Activated T-cell treated with anti-CD3 and anti-CD28 coated beads, Interleukin-2, amount 50 U/mL, for 72 hours (primary cell): Measurements from ENCODE around the gene C5orf34. TPM values are rescaled to one million over a fixed set of nuclear protein-coding genes. Genes with fewer than 3 reads are reported as not detected.
"Not testable (repeated sequence)": the region's sequence is repeated elsewhere in the genome, so short reads cannot be mapped to it uniquely, and the experiment has no call there.

Experiments used
- ATAC-seq, 2 donors: fragments of 150-1000 bp; cut with Tn5 transposase; replicated peaks in 1 of 2; 2 replicates each; pipeline ENCODE4 v1.10.0; 2021; ENCODE audit warnings: moderate library complexity in 2 of 2, mild to moderate bottlenecking in 1 of 2
- DNase-seq, 2 donors: peaks; one replicate each; pipeline ENCODE4 v3.0.0; 2021 to 2022; ENCODE audit warnings: mixed read lengths in 1 of 2
- H3K27ac Mint-ChIP-seq: one replicate; pipeline ENCODE4 v1.8.0; 2022; ENCODE audit warnings: mild to moderate bottlenecking, moderate library complexity, mixed read lengths
- H3K27me3 Mint-ChIP-seq: one replicate; pipeline ENCODE4 v1.8.0; 2022; ENCODE audit warnings: low read depth, mixed read lengths
- H3K36me3 Mint-ChIP-seq, 2 donors: one replicate each; pipeline ENCODE4 v1.8.0; 2022; ENCODE audit warnings: mixed read lengths in 2 of 2, mild to moderate bottlenecking in 1 of 2; ENCODE audit not compliant: insufficient read depth in 2 of 2
- H3K4me1 Mint-ChIP-seq: one replicate; pipeline ENCODE4 v1.8.0; 2022; ENCODE audit warnings: low read depth, mixed read lengths
- H3K4me3 Mint-ChIP-seq, 2 donors: one replicate each; pipeline ENCODE4 v1.8.0; 2022; ENCODE audit warnings: mild to moderate bottlenecking in 2 of 2, mixed read lengths in 2 of 2, moderate library complexity in 2 of 2
- H3K9me3 Mint-ChIP-seq, 2 donors: one replicate each; pipeline ENCODE4 v1.8.0; 2022; ENCODE audit warnings: mixed read lengths in 2 of 2
- total RNA-seq, 2 donors: library from RNA; stranded (reverse); gene quantifications; one replicate each; pipeline ENCODE4 v1.2.3, GENCODE V29; 2022

C5orf34 gene
- total RNA-seq, 2 donors from 2014 or later: 21.0 to 21.7 TPM

DNA sequence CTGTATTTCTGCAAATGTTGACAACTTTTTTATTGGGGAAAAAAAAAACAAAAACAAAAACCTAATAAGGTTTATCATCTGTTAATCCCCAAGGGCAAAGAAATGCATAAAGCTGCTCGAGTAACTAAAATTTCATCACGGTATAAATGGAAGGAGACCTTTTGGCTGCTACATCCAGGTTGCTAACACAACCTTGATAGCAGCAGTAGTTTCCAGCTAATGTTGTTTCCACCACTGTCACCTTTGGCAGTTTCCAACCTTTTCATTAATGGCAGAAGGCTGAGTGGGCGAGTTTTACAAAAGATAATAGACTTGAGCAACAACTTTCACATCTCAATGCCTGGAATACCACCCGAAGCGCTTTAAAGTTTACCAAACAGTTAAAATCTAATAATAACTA, 33.4 kb upstream of the C5orf34 start:
- H3K27ac Mint-ChIP-seq: no peak overlapping the region

DNA sequence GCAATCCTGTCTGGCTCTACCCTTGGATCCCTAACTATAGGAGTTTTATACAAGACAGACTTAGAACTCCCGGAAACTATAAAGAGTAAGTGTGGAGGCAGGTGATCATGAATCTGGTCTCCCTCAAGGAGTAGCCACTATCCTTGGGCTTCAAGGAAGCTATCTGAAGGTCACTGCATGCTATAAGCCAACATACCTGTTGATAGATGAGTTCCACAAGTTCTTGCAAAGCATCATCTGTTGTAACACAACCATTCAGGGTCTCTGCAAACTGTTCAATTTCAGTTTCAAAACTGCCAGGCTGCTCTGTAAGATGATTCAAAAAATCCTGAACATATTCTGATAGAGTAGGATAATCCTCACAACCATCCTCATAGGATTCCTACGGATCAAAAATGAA, 32.6 kb upstream of the C5orf34 start:
- Mint-ChIP-seq H3K4me1 (no peaks in the 10 kb centered on the region), H3K9me3 (no peaks in the 10 kb centered on the region), H3K27ac (no peak overlapping the region), H3K4me3 (no peak overlapping the region), H3K27me3 (no peaks in the 10 kb centered on the region), H3K36me3 (peaks cover 10 to 29% of the 10 kb centered on the region in 2 donors)
- no peak for ATAC-seq
- DNase-seq: no peak

More for the DNA sequence above, 33.4 kb upstream of the C5orf34 start:
- Mint-ChIP-seq H3K4me1 (no peaks in the 10 kb centered on the region), H3K27me3 (no peaks in the 10 kb centered on the region), H3K36me3 (peaks cover 10 to 29% of the 10 kb centered on the region in 2 donors), H3K4me3 (no peak overlapping the region), H3K9me3 (no peaks in the 10 kb centered on the region)
- ATAC-seq (no peak), DNase-seq (no peak)

DNA sequence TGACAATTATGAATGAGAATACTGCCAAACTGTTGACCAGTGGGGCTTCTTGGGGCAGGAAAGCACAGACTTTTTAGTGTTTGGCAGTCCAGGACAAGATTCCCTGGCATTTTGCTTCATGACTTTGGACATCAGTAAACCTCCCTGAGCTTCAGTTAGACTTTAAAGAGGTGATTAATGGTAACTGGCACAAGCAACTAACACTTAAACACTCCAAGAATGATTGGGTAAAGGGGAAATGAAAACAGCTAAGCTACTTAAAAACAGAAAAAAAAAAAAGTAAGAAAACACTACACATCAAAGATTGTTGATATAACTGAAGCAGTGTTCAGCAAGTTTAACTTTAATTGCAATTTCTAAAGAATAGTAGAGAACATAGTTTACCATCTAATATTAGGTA, 28.5 kb upstream of the C5orf34 start:
- Mint-ChIP-seq H3K27ac (peak overlapping the region; percentile 82), H3K9me3 (no peaks in the 10 kb centered on the region), H3K36me3 (peaks cover 6 to 25% of the 10 kb centered on the region in 2 donors), H3K4me1 (no peaks in the 10 kb centered on the region), H3K4me3 (no peak overlapping the region), H3K27me3 (no peaks in the 10 kb centered on the region)
- ATAC-seq (no peak), DNase-seq (no peak)

DNA sequence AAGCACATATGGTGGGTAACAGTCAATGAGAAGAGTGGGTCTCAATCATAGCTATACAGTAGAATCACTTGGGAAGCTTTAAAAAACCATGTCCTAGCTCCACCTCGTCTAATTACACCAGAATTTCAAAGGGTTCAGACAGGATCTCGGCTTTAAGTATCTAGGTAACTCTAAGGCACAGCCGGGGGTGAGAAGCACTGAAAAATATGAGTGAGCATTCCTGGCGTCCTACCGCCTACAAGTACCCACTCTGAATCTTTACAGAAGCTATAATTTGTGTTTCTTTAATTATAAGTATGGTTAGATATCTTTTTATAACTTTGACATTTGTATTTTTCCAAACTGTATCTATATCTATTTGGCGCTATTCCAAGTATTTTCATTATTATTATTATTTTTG, 25.8 kb upstream of the C5orf34 start:
- no peaks in the 10 kb centered on the region for H3K4me1 Mint-ChIP-seq
- no peaks in the 10 kb centered on the region for H3K27me3 Mint-ChIP-seq
- H3K9me3 Mint-ChIP-seq: no peaks in the 10 kb centered on the region
- peaks cover 6 to 24% of the 10 kb centered on the region in 2 donors for H3K36me3 Mint-ChIP-seq
- H3K4me3 Mint-ChIP-seq: no peak overlapping the region
- ATAC-seq (no peak), DNase-seq (no peak)
- H3K27ac Mint-ChIP-seq: no peak overlapping the region

DNA sequence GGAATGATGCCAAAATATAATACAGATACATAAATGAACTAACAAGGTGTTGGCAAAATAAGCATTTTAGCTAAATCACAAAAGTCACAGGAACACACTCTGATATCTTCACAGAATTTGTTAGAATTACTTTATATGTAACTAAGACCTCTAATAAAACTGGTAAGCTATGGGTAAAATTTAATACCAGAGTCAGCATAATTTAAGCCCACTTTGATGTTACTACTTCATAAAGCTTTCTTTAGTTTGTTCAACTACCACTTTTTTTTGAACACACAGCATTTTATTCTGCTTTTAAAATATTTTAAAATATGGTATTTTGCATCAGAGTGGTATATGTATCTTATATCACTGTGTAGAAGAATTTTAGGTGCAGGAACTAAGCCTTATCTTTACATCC, 22.0 kb upstream of the C5orf34 start:
- Mint-ChIP-seq H3K9me3 (no peaks in the 10 kb centered on the region), H3K27ac (no peak overlapping the region), H3K27me3 (no peaks in the 10 kb centered on the region), H3K4me3 (no peak overlapping the region), H3K36me3 (peaks cover 6 to 26% of the 10 kb centered on the region in 2 donors), H3K4me1 (peaks cover 14% of the 10 kb centered on the region)
- DNase-seq (no peak), ATAC-seq (no peak)

DNA sequence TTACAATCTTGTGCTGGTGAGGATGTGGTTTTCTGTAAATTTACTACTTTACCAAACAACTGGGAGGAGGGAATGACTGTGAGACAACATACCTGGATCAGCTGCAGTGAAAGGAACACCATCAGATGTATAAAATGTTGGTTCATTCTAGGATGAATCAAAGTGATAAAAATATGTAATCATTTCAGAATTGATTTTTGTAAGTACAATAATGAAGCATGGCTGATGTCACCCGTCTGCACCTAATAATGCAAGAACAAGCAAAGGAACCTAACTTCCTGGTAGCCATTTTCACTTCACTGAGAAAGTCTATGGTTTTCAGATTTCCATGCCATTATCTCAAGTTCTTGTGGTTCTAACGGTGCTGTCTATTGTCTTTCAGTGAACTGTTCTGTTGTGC, 18.7 kb upstream of the C5orf34 start:
- Mint-ChIP-seq H3K4me1 (peaks cover 14% of the 10 kb centered on the region), H3K9me3 (no peaks in the 10 kb centered on the region), H3K4me3 (no peak overlapping the region), H3K27me3 (no peaks in the 10 kb centered on the region), H3K27ac (peak overlapping the region; percentile 74), H3K36me3 (peaks cover 6 to 32% of the 10 kb centered on the region in 2 donors)
- DNase-seq: peak in 1 of 2 donors; percentile 14
- peak; percentile 69 to 92 for ATAC-seq

DNA sequence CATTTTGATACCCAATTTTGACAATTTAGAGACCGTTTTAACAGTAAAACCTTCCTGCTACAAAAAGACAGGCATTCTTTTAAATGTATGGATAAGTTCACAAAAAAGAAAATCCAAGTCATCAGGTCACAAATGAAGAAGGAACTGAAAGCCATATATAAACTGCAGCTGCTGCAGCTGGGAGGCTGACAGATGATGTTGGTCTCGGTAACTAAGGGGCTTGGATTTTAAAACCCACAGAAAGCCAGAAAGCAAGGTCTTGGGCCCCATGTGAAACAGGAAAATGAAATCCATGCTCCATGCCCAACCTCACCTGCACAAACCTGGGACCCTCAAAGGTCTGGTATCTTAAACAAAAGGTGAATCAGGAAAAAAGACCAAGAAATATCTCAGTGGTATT, 15.7 kb upstream of the C5orf34 start:
- Mint-ChIP-seq H3K27ac (no peak overlapping the region), H3K4me1 (peaks cover 14% of the 10 kb centered on the region), H3K4me3 (no peak overlapping the region), H3K27me3 (no peaks in the 10 kb centered on the region), H3K36me3 (peaks cover 6 to 30% of the 10 kb centered on the region in 2 donors), H3K9me3 (no peaks in the 10 kb centered on the region)
- ATAC-seq (no peak), DNase-seq (no peak)

DNA sequence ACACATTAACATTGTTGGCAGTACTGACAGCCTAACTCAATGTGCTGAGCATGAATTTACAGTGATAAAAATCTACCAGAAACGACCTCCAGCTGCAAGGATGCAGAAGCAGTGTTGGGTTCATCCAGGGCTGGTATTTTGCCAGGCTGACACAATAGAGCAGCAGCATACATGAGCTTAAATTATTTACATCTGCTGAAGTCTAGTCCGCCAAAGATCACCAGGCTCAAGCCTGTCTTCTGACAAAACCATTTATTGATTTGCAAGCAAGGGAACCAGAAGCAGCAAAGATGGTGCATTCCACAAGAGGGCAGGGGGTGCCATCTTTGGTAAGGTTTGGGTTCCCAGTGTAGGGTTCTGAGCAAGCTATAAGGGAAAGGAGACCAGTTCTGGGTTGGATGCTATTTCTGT, 8.7 kb upstream of the C5orf34 start:
- Mint-ChIP-seq H3K36me3 (peaks cover 3 to 16% of the 10 kb centered on the region in 2 donors), H3K27me3 (no peaks in the 10 kb centered on the region), H3K4me3 (no peak overlapping the region), H3K27ac (no peak overlapping the region), H3K9me3 (no peaks in the 10 kb centered on the region), H3K4me1 (no peaks in the 10 kb centered on the region)
- DNase-seq (no peak), ATAC-seq (no peak)

DNA sequence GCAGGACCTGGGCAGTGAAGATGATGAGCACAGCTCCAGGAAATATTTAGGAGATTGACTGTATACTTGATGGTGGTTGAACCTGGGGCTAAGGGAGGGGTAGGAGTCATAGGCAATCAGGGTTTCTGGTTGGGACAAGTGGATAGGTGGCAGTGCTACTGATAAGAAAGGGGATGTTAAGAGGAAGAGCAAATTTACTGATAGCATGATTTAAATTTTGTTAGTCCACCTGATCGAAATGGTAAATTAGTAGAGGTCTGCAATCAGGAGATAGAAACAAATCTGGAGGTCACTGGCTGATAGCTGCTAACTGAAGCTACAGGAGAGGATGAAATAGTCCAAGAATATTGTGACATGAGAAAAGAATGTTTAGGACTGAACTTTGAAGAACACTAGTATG, 5.7 kb upstream of the C5orf34 start:
- Mint-ChIP-seq H3K4me1 (no peaks in the 10 kb centered on the region), H3K27ac (no peak overlapping the region)

DNA sequence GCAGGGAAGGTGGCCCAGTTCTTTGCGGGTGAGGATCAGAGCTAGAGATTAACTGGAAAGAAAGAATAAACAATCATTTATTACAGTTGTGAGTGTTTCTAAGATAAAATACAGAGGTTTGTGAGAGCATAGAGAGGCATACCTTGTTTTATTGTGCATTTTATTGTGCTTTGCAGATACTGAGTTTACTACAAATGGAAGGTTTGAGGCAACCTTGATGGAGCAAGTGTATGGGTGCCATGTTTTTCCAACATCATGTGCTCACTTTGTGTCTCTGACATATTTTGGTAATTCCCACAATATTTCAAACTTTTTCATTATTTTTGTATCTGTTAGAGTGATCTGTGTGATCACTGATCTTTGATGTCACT, 715 bp upstream of the C5orf34 start:
- peak overlapping the region; percentile 89 to 90 for H3K4me3 Mint-ChIP-seq
- no peaks in the 10 kb centered on the region for H3K9me3 Mint-ChIP-seq
- H3K27me3 Mint-ChIP-seq: no peaks in the 10 kb centered on the region
- H3K4me1 Mint-ChIP-seq: peaks cover 25% of the 10 kb centered on the region
- ATAC-seq: no peak
- H3K36me3 Mint-ChIP-seq: peaks cover 13 to 14% of the 10 kb centered on the region in 2 donors
- peak overlapping the region; percentile 96 for H3K27ac Mint-ChIP-seq
- no peak for DNase-seq

More for the DNA sequence above, 5.7 kb upstream of the C5orf34 start:
- Mint-ChIP-seq H3K9me3 (no peaks in the 10 kb centered on the region), H3K36me3 (peaks cover 3 to 12% of the 10 kb centered on the region in 2 donors), H3K27me3 (no peaks in the 10 kb centered on the region), H3K4me3 (no peak overlapping the region)
- ATAC-seq (no peak), DNase-seq (no peak)

DNA sequence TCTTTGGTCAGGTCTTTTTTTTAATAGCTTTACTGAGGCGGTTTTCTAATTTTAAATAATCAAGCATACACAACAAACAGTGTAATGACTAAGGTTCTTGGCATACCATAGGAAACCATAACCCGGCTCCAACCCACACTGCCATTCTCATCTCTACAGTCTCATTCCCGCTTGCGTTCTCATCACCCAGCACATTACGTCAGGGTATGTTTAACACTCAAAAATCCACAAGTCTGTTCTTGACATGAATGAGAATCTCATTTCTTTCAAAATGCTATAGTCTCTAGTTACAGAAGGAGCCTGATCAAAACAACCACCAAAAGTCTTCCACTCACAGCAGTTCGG, 505 bp downstream of the C5orf34 start:
- peaks cover 25% of the 10 kb centered on the region for H3K4me1 Mint-ChIP-seq
- ATAC-seq (peak; percentile 80 to 81), DNase-seq (peak; percentile 58 to 66)

DNA sequence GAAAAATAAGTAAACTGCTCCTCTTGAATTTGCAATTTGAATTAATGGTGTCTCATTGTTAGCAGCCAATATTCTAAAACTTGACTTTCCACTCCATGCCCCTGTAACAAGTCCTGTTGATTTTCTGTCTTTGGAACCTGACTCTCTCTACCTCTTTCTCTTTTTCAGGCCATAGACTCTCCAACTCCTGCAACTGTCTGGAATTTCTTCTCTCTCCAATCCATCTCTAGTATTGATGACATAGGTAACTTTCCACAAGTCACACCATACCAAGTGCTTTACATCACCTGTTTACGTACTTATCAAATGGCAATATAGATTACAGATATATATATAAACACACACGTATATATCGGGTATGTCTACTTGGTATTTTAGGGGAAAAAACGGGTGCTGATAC, 923 bp downstream of the C5orf34 start:
- Mint-ChIP-seq H3K4me3 (peak overlapping the region; percentile 89 to 90), H3K36me3 (peaks cover 13 to 15% of the 10 kb centered on the region in 2 donors), H3K27ac (peak overlapping the region; percentile 96), H3K27me3 (no peaks in the 10 kb centered on the region), H3K9me3 (no peaks in the 10 kb centered on the region), H3K4me1 (peaks cover 25% of the 10 kb centered on the region)
- DNase-seq (no peak), ATAC-seq (no peak)

More for the DNA sequence above, 505 bp downstream of the C5orf34 start:
- no peaks in the 10 kb centered on the region for H3K9me3 Mint-ChIP-seq
- H3K4me3 Mint-ChIP-seq: peak overlapping the region; percentile 89 to 90
- no peaks in the 10 kb centered on the region for H3K27me3 Mint-ChIP-seq
- peaks cover 13 to 14% of the 10 kb centered on the region in 2 donors for H3K36me3 Mint-ChIP-seq
- peak overlapping the region; percentile 96 for H3K27ac Mint-ChIP-seq

DNA sequence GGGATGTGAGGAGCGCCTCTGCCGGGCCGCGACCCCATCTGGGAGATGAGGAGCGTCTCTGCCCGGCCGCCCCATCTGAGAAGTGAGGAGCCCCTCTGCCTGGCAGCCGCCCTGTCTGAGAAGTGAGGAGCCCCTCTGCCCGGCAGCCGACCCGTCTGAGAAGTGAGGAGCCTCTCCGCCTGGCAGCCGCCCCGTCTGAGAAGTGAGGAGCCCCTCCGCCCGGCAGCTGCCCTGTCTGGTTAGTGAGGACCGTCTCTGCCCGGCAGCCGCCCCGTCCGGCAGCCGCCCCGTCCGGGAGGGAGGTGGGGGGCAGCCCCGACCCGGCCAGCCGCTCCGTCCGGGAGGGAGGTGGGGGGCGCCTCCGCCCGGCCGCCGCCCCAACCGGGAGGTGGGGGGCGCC, 3.9 kb downstream of the C5orf34 start:
- Mint-ChIP-seq H3K4me1 (peaks cover 25% of the 10 kb centered on the region), H3K36me3 (peaks cover 14 to 18% of the 10 kb centered on the region in 2 donors)
- not testable (repeated sequence) for H3K27ac Mint-ChIP-seq, H3K4me3 Mint-ChIP-seq, H3K27me3 Mint-ChIP-seq, H3K9me3 Mint-ChIP-seq, DNase-seq, ATAC-seq

DNA sequence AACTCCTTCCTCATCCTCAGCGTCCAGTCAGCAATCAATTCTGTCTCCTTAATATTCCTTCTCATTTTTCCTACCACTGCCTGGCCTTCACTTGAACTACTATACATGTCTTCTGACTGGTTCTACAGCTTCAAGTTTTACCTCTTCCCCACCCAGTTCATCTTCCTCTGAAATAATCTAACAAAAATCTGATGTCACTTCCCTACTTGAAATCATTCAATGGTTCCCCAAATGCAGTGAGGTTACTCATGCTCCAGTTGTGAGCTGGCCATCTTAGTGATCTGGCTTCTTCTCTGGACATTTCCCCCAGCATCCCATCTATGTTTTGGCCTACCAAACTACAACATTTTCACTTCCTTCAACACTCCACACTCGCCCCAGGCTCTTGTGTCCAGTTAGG, 16.4 kb downstream of the C5orf34 start:
- H3K4me3 Mint-ChIP-seq: no peak overlapping the region
- peaks cover 6 to 9% of the 10 kb centered on the region in 2 donors for H3K36me3 Mint-ChIP-seq
- ATAC-seq (no peak), DNase-seq (no peak)
- no peak overlapping the region for H3K27ac Mint-ChIP-seq
- no peaks in the 10 kb centered on the region for H3K4me1 Mint-ChIP-seq
- no peaks in the 10 kb centered on the region for H3K27me3 Mint-ChIP-seq
- no peaks in the 10 kb centered on the region for H3K9me3 Mint-ChIP-seq
